ENCODE results near the gene NDUFV1. TPM values are rescaled to one million over a fixed set of nuclear protein-coding genes. Genes with fewer than 3 reads are reported as not detected.

The NDUFV1 gene
- total and polyA plus RNA-seq, 2 of the 4 experiments (the other 2 are of a cell fraction): 120 to 133 TPM

- H3K14ac ChIP-seq (replicated peaks; ENCODE audit: low read depth, low read length): peak within 1 kb of the TSS; percentile 73
- dilution Hi-C loops (cut with HindIII; ENCODE audit: low sequenced_read_pairs, unreplicated experiment): no loop called here
- no peaks in the 10 kb centered on the region for H3K9me3 ChIP-seq (ENCODE audit: control insufficient read depth, insufficient read depth, low read length)
- H2BK15ac ChIP-seq (ENCODE audit: low read depth, low read length): no peak within 1 kb of the TSS
- peak within 1 kb of the TSS; percentile 56; the same call in 1 of the 2 replicates for H3K23ac ChIP-seq (ENCODE audit: low read depth, low read length)
- WGBS, 2 experiments (ENCODE audit: extremely low coverage in 2 of 2, insufficient read length in 1 of 2): 0% methylated on average over 34 of the region's 102 CpGs; no CpG with 5 or more reads in 1 of the 2 experiments
- intact Hi-C loops (cut with micrococcal nuclease): no loop called here
- peak within 1 kb of the TSS; percentile 46; the same call in 1 of the 2 replicates for H2AK5ac ChIP-seq (ENCODE audit: low read depth, low read length)
- H4K91ac ChIP-seq (ENCODE audit: insufficient read depth, low read depth, low read length): peak within 1 kb of the TSS; percentile 70; the same call in 1 of the 2 replicates
- peak within 1 kb of the TSS; percentile 52; the same call in 1 of the 2 replicates for H4K5ac ChIP-seq (ENCODE audit: low read depth, low read length)
- peak within 1 kb of the TSS; percentile 70 for H3K4ac ChIP-seq (ENCODE audit: low read depth, low read length)
- no peak within 1 kb of the TSS for H3K18ac ChIP-seq (ENCODE audit: low read depth, low read length)
- peak within 1 kb of the TSS; percentile 100 for H2AFZ ChIP-seq (replicated peaks; ENCODE audit: low read length, poor library complexity)
- 0 out of 2 replicates have a peak, but pooled peaks cover 3% of the 10 kb centered on the region for H3K4me1 ChIP-seq (ENCODE audit: control insufficient read depth, insufficient read depth, low read length)
- peaks cover 4% of the 10 kb centered on the region; the same call in 1 of the 2 replicates for H3K9me1 ChIP-seq (ENCODE audit: insufficient read depth, low read length)
- ChIA-PET CTCF (interaction anchor here (0.6 to 2.0 kb wide), 8 partner anchors 12 to 66 kb away, joined by 3 to 7 read pairs (median 4); no protein-coding TSS in a partner anchor), POLR2A (ENCODE audit: unreplicated experiment) (interaction anchor here (0.7 kb wide), 1 partner anchor 34 kb away, joined by 6 read pairs; no protein-coding TSS in a partner anchor)
- H2BK120ac ChIP-seq (ENCODE audit: low read depth, low read length): no peak within 1 kb of the TSS
- H3K27ac ChIP-seq (ENCODE audit: insufficient read depth, low read length): peak within 1 kb of the TSS; percentile 61
- H3K9ac ChIP-seq (ENCODE audit: low read depth, low read length): peak within 1 kb of the TSS; percentile 75
- H2BK20ac ChIP-seq (ENCODE audit: low read depth, low read length): no peak within 1 kb of the TSS
- H3K36me3 ChIP-seq (ENCODE audit: control insufficient read depth, insufficient read depth, low read length): no peaks in the 10 kb centered on the region
- in situ Hi-C loops (cut with MboI; ENCODE audit: low sequenced_read_pairs): no loop called here
- no peak within 1 kb of the TSS for H3K56ac ChIP-seq (ENCODE audit: extremely low read depth, insufficient read depth, low read length)
- DNase-seq (peak; percentile 68), ATAC-seq (ENCODE audit: low read depth) (peak; percentile 74)
- BruUV-seq (replicated peaks): no TSS peak
- no peaks in the 10 kb centered on the region for H3K79me1 ChIP-seq (ENCODE audit: low read depth in 1 of 2, low read length in 2 of 2)
- H2AK9ac ChIP-seq (replicated peaks; ENCODE audit: low read depth, low read length, poor library complexity): peak within 1 kb of the TSS; percentile 91
- no peaks in the 10 kb centered on the region for H4K20me1 ChIP-seq (ENCODE audit: insufficient read depth, low read length)
- H3K27me3 ChIP-seq (ENCODE audit: control insufficient read depth, insufficient read depth, low read length): peaks cover under 1% of the 10 kb centered on the region; the same call in 1 of the 2 replicates
- H3K4me3 ChIP-seq (ENCODE audit: insufficient read depth, low read depth, low read length): peak within 1 kb of the TSS; percentile 88
- H2BK5ac ChIP-seq (ENCODE audit: low read depth, low read length, poor library complexity, severe bottlenecking): no peak within 1 kb of the TSS
- H3K4me2 ChIP-seq (ENCODE audit: low read depth, low read length): peak within 1 kb of the TSS; percentile 92
- H4K8ac ChIP-seq (ENCODE audit: low read depth in 2 of 2, low read length in 2 of 2): peak within 1 kb of the TSS; percentile 74 to 80; a peak in 2 of 4 replicates
- TF ChIP-seq MAFK (IDR thresholded peaks at IDR 0.05; ENCODE audit: low read depth, low read length) (no peak), ELK1 (IDR thresholded peaks at IDR 0.05; ENCODE audit: borderline replicate concordance, low read depth, low read length) (no peak), USF2 (IDR thresholded peaks at IDR 0.05; ENCODE audit: low read depth, low read length) (no peak), BHLHE40 (IDR thresholded peaks at IDR 0.05; ENCODE audit: low read depth, low read length) (0 out of 2 replicates have a peak, but pooled peaks have one; percentile 22), CTCF (conservative IDR thresholded peaks at IDR 0.05; ENCODE audit: low read depth, low read length) (peak; percentile 85), CHD1 (IDR thresholded peaks at IDR 0.05; ENCODE audit: low read depth, low read length) (no peak), MAZ (IDR thresholded peaks at IDR 0.05; ENCODE audit: borderline replicate concordance, low read depth, low read length) (peak; percentile 67; the same call in 1 of the 2 replicates), SMC3 (IDR thresholded peaks at IDR 0.05; ENCODE audit: low read depth, low read length) (peak; percentile 72), MXI1 (IDR thresholded peaks at IDR 0.05; ENCODE audit: borderline replicate concordance, low read depth, low read length) (peak; percentile 27; the same call in 1 of the 2 replicates), RFX5 (IDR thresholded peaks at IDR 0.05; ENCODE audit: low read depth, low read length) (no peak), RAD21 (IDR thresholded peaks at IDR 0.05; ENCODE audit: low read length) (peak; percentile 67), FOS (IDR thresholded peaks at IDR 0.05; ENCODE audit: low read depth, low read length) (no peak)
Observed at GRCh38 chr11:67629386-67630227, 22.9 kb downstream of the NDUFV1 start, which contains the start of gene NUDT8. NUDT8 (minus strand) TSS chr11:67629937; CDS start chr11:67629911, 26 bp downstream.
